ENCODE data around the gene MAP4K2. TPM values are rescaled to one million over a fixed set of nuclear protein-coding genes. Genes with fewer than 3 reads are reported as not detected.

Gene MAP4K2
- total and polyA plus RNA-seq, 12 donors = 4.6 to 19.9 (median 8.4) TPM

DNA sequence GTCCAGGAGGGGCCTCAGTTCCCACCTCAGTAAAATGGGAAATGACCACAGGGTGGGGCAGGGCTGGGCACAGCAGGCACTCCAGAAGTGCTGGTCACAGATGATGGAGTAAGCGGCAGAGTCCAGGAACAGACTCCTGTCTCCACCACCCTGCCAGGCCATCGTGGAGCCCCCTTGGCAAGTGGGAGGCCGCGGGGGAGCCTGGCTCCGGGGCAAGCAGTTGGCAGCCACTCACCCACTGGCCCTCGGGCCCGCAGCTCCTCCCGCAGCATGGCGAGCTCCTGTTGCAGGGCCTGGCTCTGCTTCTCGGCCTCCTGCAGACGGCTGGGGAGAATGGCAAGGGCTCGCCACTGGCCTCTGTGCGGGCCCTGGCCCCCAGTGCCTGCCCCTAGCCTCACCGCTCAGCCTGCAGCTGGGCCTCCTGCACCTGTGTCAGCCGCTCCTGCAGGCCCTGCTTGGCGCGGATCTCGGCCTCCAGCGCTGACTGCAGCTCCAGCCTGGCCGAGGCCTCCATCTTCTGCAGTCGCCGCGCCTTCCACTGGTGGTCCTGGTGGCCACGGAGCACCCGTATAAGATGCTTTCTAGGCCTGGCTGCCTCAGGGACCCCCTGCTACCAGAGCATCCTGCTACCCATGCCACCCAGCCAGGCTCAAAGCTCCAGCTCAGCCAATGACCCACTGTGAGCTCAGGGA is 31.2 kb upstream of the MAP4K2 start:
- Histone ChIP-seq H3K27me3 (no peaks in the 10 kb centered on the region), H3K4me1 (no peaks in the 10 kb centered on the region), H3K4me3 (no peak overlapping the region), H3K27ac (no peak overlapping the region), H3K36me3 (no peaks in the 10 kb centered on the region), H3K9me3 (no peaks in the 10 kb centered on the region)
- ATAC-seq = no peak
- intact Hi-C loops (cut with DNase I) = no loop called here
- 92 to 94% methylated on average over 24 to 25 of the region's 25 CpGs for WGBS, 2 donors
- DNase-seq = no peak
- TF ChIP-seq, protein P1, sequence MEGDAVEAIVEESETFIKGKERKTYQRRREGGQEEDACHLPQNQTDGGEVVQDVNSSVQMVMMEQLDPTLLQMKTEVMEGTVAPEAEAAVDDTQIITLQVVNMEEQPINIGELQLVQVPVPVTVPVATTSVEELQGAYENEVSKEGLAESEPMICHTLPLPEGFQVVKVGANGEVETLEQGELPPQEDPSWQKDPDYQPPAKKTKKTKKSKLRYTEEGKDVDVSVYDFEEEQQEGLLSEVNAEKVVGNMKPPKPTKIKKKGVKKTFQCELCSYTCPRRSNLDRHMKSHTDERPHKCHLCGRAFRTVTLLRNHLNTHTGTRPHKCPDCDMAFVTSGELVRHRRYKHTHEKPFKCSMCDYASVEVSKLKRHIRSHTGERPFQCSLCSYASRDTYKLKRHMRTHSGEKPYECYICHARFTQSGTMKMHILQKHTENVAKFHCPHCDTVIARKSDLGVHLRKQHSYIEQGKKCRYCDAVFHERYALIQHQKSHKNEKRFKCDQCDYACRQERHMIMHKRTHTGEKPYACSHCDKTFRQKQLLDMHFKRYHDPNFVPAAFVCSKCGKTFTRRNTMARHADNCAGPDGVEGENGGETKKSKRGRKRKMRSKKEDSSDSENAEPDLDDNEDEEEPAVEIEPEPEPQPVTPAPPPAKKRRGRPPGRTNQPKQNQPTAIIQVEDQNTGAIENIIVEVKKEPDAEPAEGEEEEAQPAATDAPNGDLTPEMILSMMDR (IDR thresholded peaks at IDR 0.05) = no peak

DNA sequence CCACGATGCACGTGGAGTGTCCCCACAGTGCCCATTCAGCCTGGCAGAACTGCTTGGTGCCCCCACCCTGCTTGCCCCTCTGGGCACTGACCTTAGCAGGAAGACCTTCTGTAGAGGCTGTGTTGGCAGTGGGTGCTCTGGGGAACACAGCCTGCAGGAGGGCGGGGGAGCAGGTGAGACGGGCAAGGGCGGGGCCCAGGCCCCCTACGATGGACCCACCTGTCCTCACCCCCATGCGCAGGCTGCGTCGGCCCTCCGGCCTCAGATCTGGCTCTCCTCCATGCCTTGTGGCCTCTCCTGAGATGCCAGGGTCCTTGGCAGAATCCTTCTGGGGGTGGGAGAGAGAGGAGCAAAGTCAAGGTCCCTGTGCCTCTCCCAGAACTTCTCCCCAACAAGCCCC is 30.5 kb upstream of the MAP4K2 start:
- H3K9me3 ChIP-seq = no peaks in the 10 kb centered on the region
- no peaks in the 10 kb centered on the region for H3K36me3 ChIP-seq
- ATAC-seq (no peak), DNase-seq (no peak)
- TF ChIP-seq, protein P1 (IDR thresholded peaks at IDR 0.05) = no peak
- no peaks in the 10 kb centered on the region for H3K4me1 ChIP-seq
- H3K27ac ChIP-seq = no peak overlapping the region
- H3K27me3 ChIP-seq = no peaks in the 10 kb centered on the region
- WGBS, 2 donors = 89 to 96% methylated on average over 10 of the region's 10 CpGs
- intact Hi-C loops (cut with DNase I) = no loop called here
- no peak overlapping the region for H3K4me3 ChIP-seq

- no peak overlapping the region for H3K4me3 ChIP-seq
- no peaks in the 10 kb centered on the region for H3K4me1 ChIP-seq
- no peak for ATAC-seq
- intact Hi-C loops (cut with DNase I) = no loop called here
- 94 to 95% methylated on average over 12 of the region's 12 CpGs for WGBS, 2 donors
- H3K9me3 ChIP-seq = no peaks in the 10 kb centered on the region
- DNase-seq = no peak
- no peak overlapping the region for H3K27ac ChIP-seq
- no peaks in the 10 kb centered on the region for H3K36me3 ChIP-seq
- TF ChIP-seq, protein P1 (IDR thresholded peaks at IDR 0.05) = no peak
- no peaks in the 10 kb centered on the region for H3K27me3 ChIP-seq
Measured at GRCh38 chr11:64833198-64833502, 30.1 kb upstream of the MAP4K2 start.

GRCh38 chr11:64832467-64833197 is 29.6 kb upstream of the MAP4K2 start:
- no peaks in the 10 kb centered on the region for H3K4me1 ChIP-seq
- intact Hi-C loops (cut with DNase I) = no loop called here
- H3K36me3 ChIP-seq = no peaks in the 10 kb centered on the region
- H3K4me3 ChIP-seq = no peak overlapping the region
- DNase-seq (no peak), ATAC-seq (no peak)
- no peaks in the 10 kb centered on the region for H3K9me3 ChIP-seq
- TF ChIP-seq, protein P1 (IDR thresholded peaks at IDR 0.05) = no peak
- H3K27ac ChIP-seq = no peak overlapping the region
- no peaks in the 10 kb centered on the region for H3K27me3 ChIP-seq
- WGBS, 2 donors = 92 to 94% methylated on average over 21 of the region's 21 CpGs

All from heart right ventricle (tissue), 16 donors.